Activated CD8-positive, alpha-beta memory T cell treated with anti-CD3 and anti-CD28 coated beads for 1 hour (primary cell): ENCODE measurements around the gene BHLHE23.

Source experiments
- DNase-seq, 2 donors: peaks; one replicate each; pipeline ENCODE4 v3.0.0-alpha.2; 2020; ENCODE audit warnings: low read depth in 1 of 2; ENCODE audit errors: extremely low read depth in 1 of 2

The BHLHE23 gene

GRCh38 chr20:62975812-62976508, 30.8 kb downstream of the BHLHE23 start:
- no peak for DNase-seq

DNA sequence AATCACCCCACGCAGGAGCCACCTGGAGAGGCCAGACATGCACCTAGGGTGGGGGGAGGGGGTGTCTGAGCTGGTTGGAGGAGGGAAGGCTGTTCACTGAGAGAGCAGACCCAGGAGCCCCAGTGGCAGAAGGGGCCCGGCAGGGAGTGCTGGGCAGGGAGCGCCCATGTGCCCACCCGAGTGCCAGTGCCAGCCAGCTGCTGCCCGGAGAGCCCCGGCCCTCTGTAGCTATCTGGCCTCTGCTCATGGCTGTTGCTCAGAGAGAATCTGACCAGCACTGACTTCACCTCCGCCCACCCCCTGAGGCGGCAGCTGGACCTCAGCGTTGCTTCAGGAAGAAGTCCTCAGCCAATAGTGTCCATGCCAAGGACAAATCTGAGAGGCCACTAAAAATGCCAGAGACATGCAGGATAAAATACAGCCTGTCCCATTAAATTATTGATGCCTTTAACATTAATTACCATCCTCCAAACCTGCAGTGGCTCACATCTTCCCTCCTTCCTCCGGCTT, 31.5 kb downstream of the BHLHE23 start:
- no peak for DNase-seq

DNA sequence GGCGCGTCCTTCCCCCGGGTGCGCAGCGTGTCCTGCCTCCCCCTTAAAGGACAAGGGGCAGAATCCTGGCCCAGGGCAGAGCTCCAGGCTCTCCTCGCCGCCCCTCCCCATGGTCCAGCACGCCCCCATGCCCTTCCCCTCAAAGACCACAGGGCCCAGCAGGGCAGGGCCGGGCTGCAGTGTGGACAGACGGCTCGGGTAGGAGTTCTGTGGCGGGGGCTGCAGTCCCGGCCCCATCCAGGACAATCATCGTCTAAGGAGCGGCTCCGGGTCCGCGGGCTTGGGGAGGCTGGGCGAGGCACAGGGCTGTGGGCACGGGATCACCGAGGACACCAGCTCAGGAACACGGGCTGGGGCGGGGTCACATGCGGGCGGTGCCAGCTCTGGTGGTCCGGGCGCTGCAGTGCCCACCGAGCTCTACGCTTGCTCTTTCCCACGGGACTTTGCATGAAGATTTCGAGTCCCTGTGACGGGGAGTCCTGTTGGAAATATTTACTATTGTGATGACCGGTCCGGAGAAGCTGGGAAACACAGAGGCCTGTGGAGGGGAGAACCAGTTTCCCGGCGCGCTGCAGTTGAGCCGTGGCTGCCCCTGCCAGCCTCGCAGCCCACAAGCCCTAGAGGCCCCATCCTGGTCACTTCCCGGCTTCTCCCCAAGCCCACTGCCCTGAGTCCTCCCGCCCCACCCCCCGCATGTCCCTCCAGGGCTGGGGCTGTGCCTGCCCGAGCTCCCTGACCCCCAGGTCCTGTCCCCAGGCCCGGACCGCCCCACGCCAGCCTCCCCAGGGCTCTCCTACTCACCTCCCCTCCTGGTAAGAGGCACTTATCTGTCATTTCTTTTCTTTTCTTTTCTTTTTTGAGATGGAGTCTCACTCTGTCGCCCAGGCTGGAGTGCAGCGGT, 33.7 kb downstream of the BHLHE23 start:
- DNase-seq, result no peak

GRCh38 chr20:62971950-62972844, 34.6 kb downstream of the BHLHE23 start:
- DNase-seq, result peak; percentile 63 to 77

DNA sequence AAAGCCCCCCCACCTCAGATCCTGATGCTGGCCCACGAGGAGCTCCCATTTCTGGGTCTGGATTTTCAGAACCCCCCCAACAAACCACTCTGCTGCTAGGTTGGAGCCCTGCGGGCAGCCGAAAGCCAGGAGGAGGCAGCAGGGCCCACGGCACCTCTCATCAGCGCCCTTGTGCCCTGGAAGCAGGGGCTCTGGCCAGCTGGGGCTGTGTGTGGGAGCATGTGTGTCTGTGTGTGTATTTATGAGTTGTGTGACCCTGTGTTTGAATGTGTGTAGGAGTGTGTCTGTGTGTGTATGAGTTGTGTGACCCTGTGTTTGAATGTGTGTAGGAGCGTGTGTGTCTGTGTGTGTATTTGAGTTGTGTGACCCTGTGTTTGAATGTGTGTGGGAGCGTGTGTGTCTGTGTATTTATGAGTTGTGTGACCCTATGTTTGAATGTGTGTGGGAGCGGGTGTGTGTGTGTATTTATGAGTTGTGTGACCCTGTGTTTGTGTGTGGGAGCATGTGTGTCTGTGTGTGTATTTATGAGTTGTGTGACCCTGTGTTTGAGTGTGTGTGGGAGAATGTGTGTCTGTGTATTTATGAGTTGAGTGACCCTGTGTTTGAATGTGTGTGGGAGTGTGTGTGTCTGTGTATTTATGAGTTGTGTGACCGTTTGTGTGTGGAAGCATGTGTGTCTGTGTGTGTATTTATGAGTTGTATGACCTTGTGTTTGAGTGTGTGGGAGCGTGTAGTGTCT, 35.4 kb downstream of the BHLHE23 start:
- no peak for DNase-seq

GRCh38 chr20:62970307-62971210, 36.2 kb downstream of the BHLHE23 start:
- no peak for DNase-seq

DNA sequence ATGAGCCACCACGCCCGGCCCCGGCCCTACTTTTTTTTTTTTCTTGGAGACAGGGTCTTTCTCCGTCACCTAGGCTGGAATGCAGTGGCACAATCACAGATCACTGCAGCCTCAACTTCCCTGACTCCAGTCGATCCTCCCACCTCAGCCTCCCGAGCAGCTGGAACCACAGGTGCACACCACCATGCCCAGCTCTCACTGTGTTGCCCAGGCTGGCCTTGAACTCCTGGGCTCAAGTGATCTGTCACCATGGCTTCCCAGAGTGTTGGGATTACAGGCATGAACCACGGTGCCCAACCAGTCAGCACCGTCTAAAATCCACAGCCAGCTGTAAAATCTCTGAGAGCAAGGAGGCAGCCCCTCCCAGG, 36.8 kb downstream of the BHLHE23 start:
- no peak for DNase-seq

DNA sequence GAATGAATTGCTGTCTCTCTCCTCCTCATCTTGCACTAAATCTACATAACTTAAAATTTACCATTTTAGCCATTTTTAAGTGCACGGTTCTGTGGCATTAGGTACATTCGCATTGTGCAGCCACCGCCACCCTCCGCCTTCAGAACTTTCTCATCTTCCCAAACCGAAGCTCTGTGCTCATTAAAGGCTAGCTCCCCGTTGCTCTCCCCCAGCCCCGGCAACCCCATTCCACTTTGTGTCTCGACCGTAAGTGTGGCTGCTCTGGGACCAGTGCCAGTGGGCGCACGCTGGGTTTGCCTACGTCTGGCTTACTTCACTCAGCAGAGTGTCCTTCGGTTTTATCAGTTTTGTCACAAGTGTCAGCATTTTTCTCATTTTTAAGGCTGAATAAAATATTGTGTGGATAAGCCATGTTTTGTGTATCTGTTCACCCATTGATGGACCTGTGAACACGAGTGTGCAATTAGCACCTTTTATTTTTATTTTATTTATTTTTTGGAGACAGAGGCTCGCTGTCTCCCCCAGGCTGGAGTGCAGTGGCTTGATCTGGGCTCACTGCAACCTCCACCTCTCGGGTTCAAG, 37.5 kb downstream of the BHLHE23 start:
- no peak for DNase-seq

GRCh38 chr20:62968378-62969178, 38.2 kb downstream of the BHLHE23 start:
- DNase-seq, result no peak

- no peak for DNase-seq
These were observed 39.0 kb downstream of the BHLHE23 start for GRCh38 chr20:62967628-62968351.

DNA sequence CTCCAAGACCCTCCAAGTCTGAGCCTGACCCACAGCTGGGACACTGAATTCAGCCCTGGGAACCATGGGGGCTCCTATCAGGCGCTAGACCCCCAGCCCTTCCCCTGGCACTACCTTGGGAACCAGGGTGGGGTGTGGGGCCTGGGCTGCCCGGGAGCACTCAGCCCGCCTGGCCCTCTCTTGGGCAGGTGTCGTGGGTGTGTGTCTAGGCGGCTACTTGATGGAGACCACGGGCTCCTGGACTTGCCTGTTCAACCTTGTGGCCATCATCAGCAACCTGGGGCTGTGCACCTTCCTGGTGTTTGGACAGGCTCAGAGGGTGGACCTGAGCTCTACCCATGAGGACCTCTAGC, 39.6 kb downstream of the BHLHE23 start:
- DNase-seq, result no peak

DNA sequence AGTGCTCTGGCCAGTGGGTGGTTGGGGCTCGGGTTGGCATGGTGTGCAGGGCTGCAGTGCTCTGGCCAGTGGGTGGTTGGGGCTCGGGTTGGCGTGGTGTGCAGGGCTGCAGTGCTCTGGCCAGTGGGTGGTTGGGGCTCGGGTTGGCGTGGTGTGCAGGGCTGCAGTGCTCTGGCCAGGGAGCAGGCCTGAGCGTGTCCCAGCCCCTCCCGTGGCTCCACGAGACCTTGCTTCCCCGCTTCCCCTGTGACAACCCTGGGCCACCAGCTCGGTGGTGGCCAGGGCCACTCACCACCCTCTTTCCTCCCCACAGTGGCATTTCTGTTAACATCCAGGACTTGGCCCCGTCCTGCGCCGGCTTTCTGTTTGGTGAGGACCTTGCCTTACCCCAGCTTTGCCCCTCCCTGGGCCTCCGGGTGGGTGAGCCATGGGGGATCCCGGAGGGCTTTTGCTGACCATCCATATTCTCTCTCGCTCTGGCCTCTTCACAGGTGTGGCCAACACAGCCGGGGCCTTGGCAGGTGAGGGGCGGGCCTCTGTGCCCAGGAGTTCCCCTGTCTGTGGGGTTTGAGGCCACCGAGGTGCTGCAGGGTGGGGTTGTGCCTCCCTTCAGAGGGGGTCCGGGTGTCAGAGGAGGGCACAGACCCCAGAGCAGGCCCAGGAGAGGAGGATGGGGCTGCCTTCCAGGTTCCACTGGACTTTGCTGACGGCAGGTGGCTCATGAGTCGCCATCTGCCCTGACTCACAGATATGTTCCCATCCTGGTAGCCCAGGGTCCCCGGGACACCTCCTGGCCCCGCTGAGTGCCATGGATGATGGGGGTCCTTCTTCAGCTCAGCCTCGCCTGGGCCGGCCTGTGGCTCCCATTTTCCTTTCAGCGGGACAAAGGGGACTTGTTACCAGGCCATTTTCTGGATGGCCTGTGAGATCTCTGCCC, 40.3 kb downstream of the BHLHE23 start:
- DNase-seq, result no peak

- no peak for DNase-seq
These were observed 41.4 kb downstream of the BHLHE23 start for GRCh38 chr20:62965363-62965771.

DNA sequence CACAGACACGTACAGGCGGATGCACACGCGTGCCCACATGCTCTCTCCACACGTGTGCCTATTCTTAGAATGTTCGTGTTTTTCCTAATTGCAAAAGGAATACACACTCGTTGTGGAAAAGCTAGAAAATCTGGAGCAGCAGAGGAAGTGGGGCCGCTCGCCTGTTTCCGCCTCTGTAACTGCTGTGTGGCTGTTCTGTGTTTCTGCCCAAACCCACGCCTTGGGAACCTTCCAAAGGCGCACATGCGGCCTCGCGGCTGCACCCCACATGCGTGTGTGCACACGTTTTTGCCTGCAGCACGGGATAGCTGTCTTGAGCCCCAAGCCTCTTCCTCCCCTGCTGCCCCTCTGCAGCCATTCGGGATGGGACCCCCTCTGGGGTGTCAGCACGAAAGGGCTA, 42.1 kb downstream of the BHLHE23 start:
- DNase-seq, result no peak

DNA sequence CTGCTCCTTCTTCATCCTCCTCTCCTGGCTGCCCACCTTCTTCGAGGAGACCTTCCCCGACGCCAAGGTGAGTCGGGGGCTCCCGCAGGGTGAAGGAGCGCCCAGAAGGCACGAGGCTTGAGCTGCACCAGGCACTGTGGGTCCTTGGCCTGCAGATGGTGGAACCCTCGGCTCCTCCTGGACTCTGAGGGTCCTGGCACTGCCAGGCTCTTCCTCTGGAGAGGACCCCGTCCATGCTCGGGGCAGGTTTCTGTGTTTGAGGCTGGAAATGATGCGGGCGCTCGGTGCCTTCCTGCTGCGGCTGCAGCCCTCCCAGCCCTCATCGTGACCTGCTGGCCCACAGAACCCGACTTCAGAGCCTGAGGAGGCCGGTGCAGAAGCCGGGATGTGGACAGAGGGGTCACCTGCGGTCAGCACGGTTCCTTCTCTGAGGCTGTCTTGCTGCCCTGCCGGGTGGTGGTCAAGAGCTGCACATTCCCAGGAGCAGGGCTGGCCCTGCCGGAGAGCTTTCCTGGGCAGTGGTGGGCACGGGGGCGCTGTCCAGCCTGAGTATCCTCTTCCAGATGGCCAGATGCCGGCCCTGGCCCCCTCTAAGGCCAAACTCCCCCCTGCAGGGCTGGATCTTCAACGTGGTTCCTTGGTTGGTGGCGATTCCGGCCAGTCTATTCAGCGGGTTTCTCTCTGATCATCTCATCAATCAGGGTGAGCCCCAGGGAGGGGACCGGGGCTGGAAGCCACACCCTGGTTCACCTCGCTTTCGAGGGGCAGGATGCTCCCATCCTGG, 43.0 kb downstream of the BHLHE23 start:
- no peak for DNase-seq
